ENCODE results near the gene NFIX. TPM values are rescaled to one million over a fixed set of nuclear protein-coding genes. Genes with fewer than 3 reads are reported as not detected.

Gene NFIX
- total RNA-seq, 1 donor from 2014 or later = 5.0 TPM

- no peak for DNase-seq (ENCODE audit: extremely low read depth, low read depth, low spot score)
Measured at GRCh38 chr19:13006431-13007281, 11.4 kb downstream of the NFIX start.

- no peak for DNase-seq (ENCODE audit: extremely low read depth, low read depth, low spot score)
Measured at GRCh38 chr19:13007292-13008045, 12.2 kb downstream of the NFIX start.

GRCh38 chr19:13008926-13009787 lies 13.9 kb downstream of the NFIX start:
- DNase-seq (ENCODE audit: extremely low read depth, low read depth, low spot score) = no peak

- DNase-seq (ENCODE audit: extremely low read depth, low read depth, low spot score) = no peak
Measured at GRCh38 chr19:13010038-13010991, 15.0 kb downstream of the NFIX start.

GRCh38 chr19:13010992-13011652 lies 15.8 kb downstream of the NFIX start:
- no peak for DNase-seq (ENCODE audit: extremely low read depth, low read depth, low spot score)

- DNase-seq (ENCODE audit: extremely low read depth, low read depth, low spot score) = no peak
Measured at GRCh38 chr19:13011653-13012389, 16.5 kb downstream of the NFIX start.

- DNase-seq (ENCODE audit: extremely low read depth, low read depth, low spot score) = no peak
Measured at GRCh38 chr19:13012390-13012689, 17.1 kb downstream of the NFIX start.

- DNase-seq (ENCODE audit: extremely low read depth, low read depth, low spot score) = no peak
Measured at GRCh38 chr19:13012690-13013608, 17.7 kb downstream of the NFIX start.

- no peak for DNase-seq (ENCODE audit: extremely low read depth, low read depth, low spot score)
Measured at GRCh38 chr19:13013649-13014048, 18.4 kb downstream of the NFIX start.

- DNase-seq (ENCODE audit: extremely low read depth, low read depth, low spot score) = no peak
Measured at GRCh38 chr19:13014101-13014920, 19.0 kb downstream of the NFIX start.

GRCh38 chr19:13014921-13015280 lies 19.6 kb downstream of the NFIX start:
- DNase-seq (ENCODE audit: extremely low read depth, low read depth, low spot score) = no peak

- no peak for DNase-seq (ENCODE audit: extremely low read depth, low read depth, low spot score)
Measured at GRCh38 chr19:13015361-13016223, 20.3 kb downstream of the NFIX start.

GRCh38 chr19:13016245-13016627 lies 21.0 kb downstream of the NFIX start:
- no peak for DNase-seq (ENCODE audit: extremely low read depth, low read depth, low spot score)

- no peak for DNase-seq (ENCODE audit: extremely low read depth, low read depth, low spot score)
Measured at GRCh38 chr19:13016628-13017305, 21.5 kb downstream of the NFIX start.

GRCh38 chr19:13017306-13018034 lies 22.2 kb downstream of the NFIX start:
- DNase-seq (ENCODE audit: extremely low read depth, low read depth, low spot score) = no peak

Measured in glomerular endothelial cell (primary cell).